HUES64 (cell line): ENCODE data around the gene HS6ST1.

Source experiments
- H3K27ac ChIP-seq: 2 replicates; pipeline ENCODE4 v1.7.0; 2013; ENCODE audit warnings: low read depth, low read length, inconsistent platforms
- H3K27me3 ChIP-seq: 2 replicates; pipeline ENCODE4 v1.6.1; 2013; ENCODE audit warnings: mild to moderate bottlenecking, low read length; ENCODE audit not compliant: insufficient read depth
- H3K36me3 ChIP-seq: 2 replicates; pipeline ENCODE4 v1.6.1; 2013; ENCODE audit warnings: mild to moderate bottlenecking, low read length; ENCODE audit not compliant: insufficient read depth
- H3K4me1 ChIP-seq: 2 replicates; pipeline ENCODE4 v1.6.1; 2013; ENCODE audit warnings: mild to moderate bottlenecking, low read length, moderate library complexity; ENCODE audit not compliant: insufficient read depth
- H3K4me3 ChIP-seq: 2 replicates; pipeline ENCODE4 v1.5.1; 2013; ENCODE audit warnings: mild to moderate bottlenecking, low read length, moderate library complexity
- H3K9ac ChIP-seq: 2 replicates; pipeline ENCODE4 v1.6.1; 2013; ENCODE audit warnings: mild to moderate bottlenecking, low read depth, low read length
- H3K9me3 ChIP-seq: 2 replicates; pipeline ENCODE4 v1.6.1; 2013; ENCODE audit warnings: low read depth, low read length; ENCODE audit not compliant: insufficient read depth
- WGBS: fragments of 150-250, 120-280 bp; methylation state at CpG from one replicate; pipeline ENCODE4 v1.1.7; 2013; ENCODE audit warnings: missing lambda C conversion rate; 5-methylcytosine and 5-hydroxymethylcytosine counted together

HS6ST1 gene

DNA sequence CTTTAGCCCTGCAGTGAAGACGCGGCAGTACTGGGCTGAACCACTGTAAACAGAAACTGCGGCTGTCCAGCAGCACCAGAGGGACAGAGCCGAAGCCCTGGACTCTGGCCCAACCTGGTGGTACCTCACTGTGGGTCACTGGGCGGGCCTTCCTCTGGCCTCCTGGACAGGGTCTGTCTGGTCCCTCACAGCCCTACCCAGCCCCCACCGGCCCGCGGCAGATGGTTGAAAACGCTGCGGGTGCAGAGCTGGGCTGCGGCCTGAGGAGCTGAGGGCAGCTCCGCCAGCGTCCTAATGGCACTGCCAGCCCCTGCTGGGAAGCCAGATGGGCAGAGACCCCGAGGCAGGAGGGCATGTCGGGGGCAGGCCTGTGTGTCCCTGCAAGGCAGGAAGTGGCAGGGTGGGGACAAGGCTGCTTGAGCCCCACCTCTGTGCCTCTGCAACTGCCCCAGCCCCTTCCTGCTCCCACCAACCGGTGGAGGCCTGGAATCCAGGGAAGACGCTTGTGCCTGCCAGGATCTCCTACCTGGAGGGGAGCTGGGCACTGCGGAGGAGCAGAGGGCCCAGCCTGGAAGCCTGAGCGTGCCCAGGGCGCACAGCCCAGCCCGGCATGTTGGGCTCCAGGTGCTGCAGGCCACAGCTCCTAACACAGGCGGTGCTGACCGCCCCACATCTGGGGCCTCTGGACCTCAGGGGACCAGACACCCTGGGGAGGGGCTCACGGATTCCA is 36.3 kb downstream of the HS6ST1 start:
- H3K9me3 ChIP-seq, result no peaks in the 10 kb centered on the region
- H3K4me1 ChIP-seq, result peaks cover 7% of the 10 kb centered on the region; the same call in 1 of the 2 replicates
- H3K27ac ChIP-seq, result 0 out of 2 replicates have a peak overlapping the region, but pooled peaks have one; percentile 29
- H3K27me3 ChIP-seq, result no peaks in the 10 kb centered on the region
- H3K9ac ChIP-seq, result no peak overlapping the region
- 92% methylated on average over 24 of the region's 24 CpGs for WGBS
- H3K36me3 ChIP-seq, result no peaks in the 10 kb centered on the region; the same call in 1 of the 2 replicates
- no peak overlapping the region for H3K4me3 ChIP-seq

DNA sequence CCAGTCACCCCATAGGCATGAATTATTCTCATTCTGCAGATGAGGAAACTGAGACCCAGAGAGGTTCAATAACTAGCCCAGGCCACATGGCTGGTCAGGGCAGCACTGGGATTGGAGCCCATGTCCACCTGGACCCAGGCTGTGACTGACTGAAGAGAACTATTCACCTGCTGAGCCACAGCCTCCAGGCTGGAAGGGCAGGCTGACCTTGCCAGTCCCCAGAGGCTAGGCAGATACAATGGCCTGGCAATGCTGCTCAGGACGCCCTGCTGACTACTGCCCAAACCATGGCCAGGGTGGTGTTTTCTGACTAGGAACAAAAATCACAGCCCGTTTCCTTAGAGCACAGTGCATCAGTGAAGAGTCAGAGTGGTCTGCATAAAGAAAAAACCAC is 36.8 kb downstream of the HS6ST1 start:
- H3K9me3 ChIP-seq, result no peaks in the 10 kb centered on the region
- H3K36me3 ChIP-seq, result no peaks in the 10 kb centered on the region; the same call in 1 of the 2 replicates
- WGBS, result 88% methylated on average over 2 of the region's 2 CpGs
- H3K27me3 ChIP-seq, result no peaks in the 10 kb centered on the region
- H3K4me3 ChIP-seq, result no peak overlapping the region
- H3K9ac ChIP-seq, result no peak overlapping the region
- no peak overlapping the region for H3K27ac ChIP-seq
- H3K4me1 ChIP-seq, result peaks cover 7% of the 10 kb centered on the region; the same call in 1 of the 2 replicates

DNA sequence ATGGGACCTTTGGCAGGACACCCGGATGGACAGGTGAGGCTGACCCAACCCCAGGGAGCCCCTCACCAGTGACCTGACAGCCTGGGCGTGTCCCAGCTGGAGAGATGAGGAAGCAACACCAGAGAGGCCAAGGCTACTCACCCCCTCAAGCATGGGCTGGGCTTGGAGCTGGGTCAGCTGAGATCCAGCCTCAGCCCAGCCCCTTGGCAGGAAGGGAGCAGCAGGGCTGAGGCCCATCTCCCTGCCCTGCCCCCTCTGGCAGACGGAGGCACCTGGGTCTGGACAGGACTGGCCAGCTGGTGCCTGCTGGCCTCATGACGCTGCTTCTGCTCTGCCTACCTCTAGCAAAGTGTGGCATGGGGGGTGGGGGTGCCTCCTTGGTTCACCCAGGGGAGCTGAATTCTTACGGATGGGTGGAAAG is 37.8 kb downstream of the HS6ST1 start:
- Histone ChIP-seq H3K27ac (no peak overlapping the region), H3K36me3 (peaks cover under 1% of the 10 kb centered on the region; the same call in 1 of the 2 replicates), H3K27me3 (no peaks in the 10 kb centered on the region), H3K9ac (no peak overlapping the region), H3K4me1 (peaks cover 7% of the 10 kb centered on the region; the same call in 1 of the 2 replicates), H3K9me3 (no peaks in the 10 kb centered on the region), H3K4me3 (no peak overlapping the region)
- 87% methylated on average over 5 of the region's 5 CpGs for WGBS

DNA sequence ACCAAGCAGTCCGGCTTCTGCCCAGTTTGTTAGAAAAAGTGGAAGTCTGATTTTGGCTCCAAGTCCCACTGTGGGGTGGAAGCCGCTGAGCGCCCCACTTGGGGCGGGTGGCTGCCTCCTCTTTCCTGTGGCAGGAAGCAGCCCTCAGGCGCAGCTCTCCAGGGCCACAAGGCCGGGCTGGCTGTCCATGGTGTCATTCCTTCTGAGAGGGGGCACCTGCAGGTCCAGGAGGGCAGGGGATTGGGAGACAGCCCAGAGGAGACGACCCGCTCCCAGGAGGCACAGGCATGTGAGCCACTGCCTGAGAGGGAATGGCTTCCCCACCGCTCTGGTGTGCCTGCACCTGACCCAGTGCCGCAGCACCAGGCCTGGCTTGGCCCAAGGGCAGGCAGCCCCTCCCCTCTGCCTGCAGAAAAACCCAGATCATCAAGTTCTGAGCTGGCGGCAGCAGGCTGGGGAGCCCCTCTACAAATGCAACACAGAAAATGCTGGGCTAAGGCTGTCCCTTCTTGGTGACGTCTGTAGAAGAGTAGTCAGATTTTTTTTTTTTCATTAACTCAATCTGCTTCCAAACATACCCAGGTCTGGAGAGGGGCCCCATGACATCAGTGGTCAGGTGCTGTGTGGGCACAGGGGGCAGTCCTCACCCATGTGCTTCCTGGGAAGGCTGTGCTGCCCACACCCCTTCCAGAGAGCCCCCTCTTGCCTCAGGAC is 38.4 kb downstream of the HS6ST1 start:
- no peak overlapping the region for H3K9ac ChIP-seq
- no peak overlapping the region for H3K27ac ChIP-seq
- WGBS, result 92% methylated on average over 12 of the region's 12 CpGs

GRCh38 chr2:128279786-128280157 is 38.9 kb downstream of the HS6ST1 start:
- peaks cover 12% of the 10 kb centered on the region for H3K36me3 ChIP-seq
- peaks cover 7% of the 10 kb centered on the region; the same call in 1 of the 2 replicates for H3K4me1 ChIP-seq
- H3K27ac ChIP-seq, result no peak overlapping the region
- H3K4me3 ChIP-seq, result no peak overlapping the region
- no peaks in the 10 kb centered on the region for H3K27me3 ChIP-seq
- H3K9me3 ChIP-seq, result no peaks in the 10 kb centered on the region
- no peak overlapping the region for H3K9ac ChIP-seq
- 97% methylated on average over 11 of the region's 11 CpGs for WGBS

More for the DNA sequence above, 38.4 kb downstream of the HS6ST1 start:
- Histone ChIP-seq H3K27me3 (no peaks in the 10 kb centered on the region), H3K4me3 (no peak overlapping the region), H3K36me3 (peaks cover 6% of the 10 kb centered on the region), H3K9me3 (no peaks in the 10 kb centered on the region), H3K4me1 (peaks cover 7% of the 10 kb centered on the region; the same call in 1 of the 2 replicates)

DNA sequence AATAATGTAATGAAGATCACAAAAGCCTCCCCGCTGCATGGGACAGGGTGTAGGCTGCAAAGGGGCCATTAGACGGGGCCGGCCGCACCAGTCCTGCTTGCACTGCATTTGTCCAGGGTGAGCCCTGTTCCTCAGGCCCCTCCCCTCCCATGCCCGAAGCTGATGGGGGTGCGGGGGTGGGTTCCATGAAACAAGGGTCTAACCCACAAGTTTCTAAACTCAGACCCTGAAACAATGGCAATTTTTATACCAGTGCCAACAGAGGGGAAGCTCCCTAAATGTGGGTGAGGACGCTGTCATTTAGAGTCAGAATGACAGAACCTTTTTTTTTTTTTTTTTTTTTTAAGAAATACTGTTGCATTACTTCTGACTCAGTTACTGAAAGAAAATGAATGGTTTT is 39.7 kb downstream of the HS6ST1 start:
- Histone ChIP-seq H3K4me1 (peaks cover 7% of the 10 kb centered on the region; the same call in 1 of the 2 replicates), H3K27ac (no peak overlapping the region), H3K9me3 (no peaks in the 10 kb centered on the region; the same call in 1 of the 2 replicates), H3K27me3 (no peaks in the 10 kb centered on the region), H3K4me3 (no peak overlapping the region), H3K36me3 (peaks cover 17% of the 10 kb centered on the region), H3K9ac (no peak overlapping the region)
- 95% methylated on average over 6 of the region's 7 CpGs for WGBS

DNA sequence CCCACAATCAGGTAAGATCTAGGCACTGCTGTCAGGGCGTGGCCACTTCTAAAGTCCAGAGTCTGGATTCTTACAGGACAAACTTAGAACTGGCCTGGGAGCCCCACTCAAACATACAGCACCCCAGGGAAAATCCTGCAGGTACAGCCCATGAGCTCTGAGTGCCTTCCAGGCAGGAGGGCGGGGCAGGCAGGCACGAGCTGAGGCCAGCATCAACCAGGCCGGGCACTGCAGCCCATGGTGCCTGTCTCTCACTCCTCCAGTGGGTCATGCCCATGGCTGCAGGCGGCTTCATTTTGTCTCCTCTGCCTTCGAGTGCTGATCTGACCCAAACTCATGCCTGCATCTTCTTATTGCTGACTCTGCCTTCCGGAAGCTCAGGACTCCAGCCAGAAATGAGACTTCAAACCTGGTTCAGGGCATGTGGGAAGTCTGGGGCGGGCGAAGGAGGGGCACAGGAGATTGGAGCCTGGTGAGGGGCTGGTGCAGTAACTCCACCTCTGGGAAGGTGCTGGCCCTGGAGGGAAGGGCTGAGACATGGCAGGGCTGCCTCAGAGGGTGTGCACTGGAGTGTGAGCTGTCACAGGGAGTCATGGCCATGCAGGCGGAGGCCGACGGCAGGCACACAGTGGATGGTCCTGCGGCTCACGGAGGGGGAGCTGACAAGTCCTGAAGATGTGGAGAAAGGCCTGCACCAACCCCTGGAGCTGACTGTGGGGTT is 40.5 kb downstream of the HS6ST1 start:
- peaks cover 20% of the 10 kb centered on the region for H3K36me3 ChIP-seq
- peaks cover 7% of the 10 kb centered on the region; the same call in 1 of the 2 replicates for H3K4me1 ChIP-seq
- no peaks in the 10 kb centered on the region; the same call in 1 of the 2 replicates for H3K9me3 ChIP-seq
- H3K9ac ChIP-seq, result no peak overlapping the region
- no peak overlapping the region for H3K27ac ChIP-seq
- H3K27me3 ChIP-seq, result no peaks in the 10 kb centered on the region
- no peak overlapping the region for H3K4me3 ChIP-seq
- 91% methylated on average over 14 of the region's 14 CpGs for WGBS

- H3K27ac ChIP-seq, result no peak overlapping the region
- H3K4me1 ChIP-seq, result peaks cover 7% of the 10 kb centered on the region; the same call in 1 of the 2 replicates
- 92% methylated on average over 17 of the region's 17 CpGs for WGBS
- no peaks in the 10 kb centered on the region; the same call in 1 of the 2 replicates for H3K9me3 ChIP-seq
- H3K36me3 ChIP-seq, result peaks cover 20% of the 10 kb centered on the region
- no peaks in the 10 kb centered on the region for H3K27me3 ChIP-seq
- no peak overlapping the region for H3K4me3 ChIP-seq
- H3K9ac ChIP-seq, result no peak overlapping the region
Measured at GRCh38 chr2:128276878-128277675, 41.6 kb downstream of the HS6ST1 start.

DNA sequence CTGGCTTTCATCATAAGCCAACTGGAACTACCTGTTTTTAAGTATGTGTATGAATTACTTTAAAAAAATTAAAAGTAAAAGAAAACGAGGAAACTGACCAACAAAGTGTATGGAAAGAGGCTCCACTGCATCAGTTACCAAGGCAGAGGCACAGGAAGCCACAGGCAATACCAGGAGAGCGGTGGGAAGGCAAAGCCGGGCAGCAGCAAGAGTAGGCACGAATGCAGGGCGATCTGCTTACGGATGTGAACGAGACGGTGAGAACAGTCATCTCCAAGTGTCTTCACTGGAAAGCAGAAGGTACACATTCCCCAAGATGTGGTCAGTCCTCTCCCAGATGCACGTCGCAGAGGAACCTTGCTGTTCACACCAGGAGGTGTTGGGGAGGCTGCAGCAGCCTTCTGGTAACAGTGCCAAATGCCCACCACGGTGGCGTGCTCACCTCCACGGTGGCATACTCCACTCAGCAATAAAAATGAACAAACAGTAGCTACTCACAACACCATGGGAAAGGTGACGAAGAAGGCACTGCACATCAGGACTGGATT is 43.1 kb downstream of the HS6ST1 start:
- H3K36me3 ChIP-seq, result peaks cover 20% of the 10 kb centered on the region
- H3K4me3 ChIP-seq, result no peak overlapping the region
- H3K27ac ChIP-seq, result no peak overlapping the region
- no peak overlapping the region for H3K9ac ChIP-seq
- 97% methylated on average over 14 of the region's 14 CpGs for WGBS
- H3K27me3 ChIP-seq, result no peaks in the 10 kb centered on the region
- no peaks in the 10 kb centered on the region for H3K4me1 ChIP-seq
- no peaks in the 10 kb centered on the region; the same call in 1 of the 2 replicates for H3K9me3 ChIP-seq

DNA sequence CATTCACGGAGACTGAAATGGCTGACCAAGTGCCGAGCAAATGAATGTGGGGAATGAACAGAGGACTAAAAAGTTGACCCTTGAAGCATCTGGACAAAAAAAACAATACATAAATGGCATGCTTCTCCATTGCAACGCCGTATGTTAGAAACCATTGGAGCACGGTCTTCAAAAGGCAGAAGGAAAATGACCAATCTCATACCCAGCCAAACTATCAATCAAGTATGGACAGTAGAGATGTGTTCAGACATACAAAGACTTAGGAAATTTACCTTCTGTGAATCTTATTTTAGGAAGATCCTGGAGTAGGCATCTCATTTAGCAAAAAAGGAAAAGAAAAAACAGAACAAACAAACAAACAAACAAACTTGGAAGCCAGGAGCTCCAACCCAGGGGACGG is 44.5 kb downstream of the HS6ST1 start:
- Histone ChIP-seq H3K27ac (no peak overlapping the region), H3K4me3 (no peak overlapping the region), H3K9me3 (no peaks in the 10 kb centered on the region; the same call in 1 of the 2 replicates), H3K9ac (no peak overlapping the region), H3K4me1 (no peaks in the 10 kb centered on the region), H3K27me3 (no peaks in the 10 kb centered on the region), H3K36me3 (peaks cover 20% of the 10 kb centered on the region)
- 97% methylated on average over 6 of the region's 6 CpGs for WGBS
